AG09319 (cell line): ENCODE data around the gene PDE4D.

Source experiments
- DNase-seq: peaks from one replicate; pipeline ENCODE4 v3.0.0-alpha.2; 2010; ENCODE audit warnings: low read depth; ENCODE audit errors: extremely low read depth
- TF ChIP-seq, protein P1 (sequence below): IDR thresholded peaks from 2 replicates; pipeline ENCODE4 v1.5.1; 2011; ENCODE audit warnings: low read depth, mild to moderate bottlenecking, inconsistent platforms, low read length, moderate library complexity

PDE4D gene

GRCh38 chr5:59040024-59040803 is 853.3 kb downstream of the PDE4D start:
- DNase-seq = no peak

DNA sequence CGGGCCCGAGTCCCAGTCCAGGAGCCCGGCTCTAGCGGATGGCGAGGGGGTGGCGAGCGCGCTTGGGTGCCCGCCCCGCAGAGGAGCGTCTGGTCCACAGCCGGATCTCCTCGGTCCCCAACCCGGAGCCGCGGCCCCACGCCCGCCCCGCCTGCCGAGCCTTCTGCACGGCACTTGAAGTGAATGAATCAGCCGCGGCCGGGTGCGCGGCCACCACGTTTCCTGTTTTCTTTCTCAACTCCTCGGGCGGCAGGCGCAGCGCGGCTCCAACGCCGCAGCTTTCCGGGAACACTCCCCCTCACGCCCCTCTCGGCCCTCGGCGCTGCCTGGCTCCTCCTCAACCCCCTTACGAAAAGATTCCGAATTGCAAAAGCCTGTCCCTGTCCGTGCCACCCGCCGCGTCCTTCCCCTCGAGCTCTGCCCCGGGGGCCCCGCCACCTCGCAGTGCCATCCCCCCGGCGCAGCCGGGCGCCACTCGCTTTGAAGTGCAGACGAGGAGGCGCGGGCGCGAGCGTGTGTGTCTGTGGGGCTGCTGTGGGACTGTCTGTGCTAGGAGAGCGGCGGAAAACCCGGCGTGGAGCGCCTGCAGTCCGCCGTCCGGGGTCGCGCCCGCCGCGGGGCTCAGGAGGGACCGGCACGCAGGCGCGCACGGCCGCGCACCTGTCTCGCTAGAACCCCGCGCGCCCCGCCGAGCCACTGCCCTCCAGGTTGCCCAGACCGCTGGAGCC is 854.1 kb downstream of the PDE4D start:
- TF ChIP-seq, protein P1, sequence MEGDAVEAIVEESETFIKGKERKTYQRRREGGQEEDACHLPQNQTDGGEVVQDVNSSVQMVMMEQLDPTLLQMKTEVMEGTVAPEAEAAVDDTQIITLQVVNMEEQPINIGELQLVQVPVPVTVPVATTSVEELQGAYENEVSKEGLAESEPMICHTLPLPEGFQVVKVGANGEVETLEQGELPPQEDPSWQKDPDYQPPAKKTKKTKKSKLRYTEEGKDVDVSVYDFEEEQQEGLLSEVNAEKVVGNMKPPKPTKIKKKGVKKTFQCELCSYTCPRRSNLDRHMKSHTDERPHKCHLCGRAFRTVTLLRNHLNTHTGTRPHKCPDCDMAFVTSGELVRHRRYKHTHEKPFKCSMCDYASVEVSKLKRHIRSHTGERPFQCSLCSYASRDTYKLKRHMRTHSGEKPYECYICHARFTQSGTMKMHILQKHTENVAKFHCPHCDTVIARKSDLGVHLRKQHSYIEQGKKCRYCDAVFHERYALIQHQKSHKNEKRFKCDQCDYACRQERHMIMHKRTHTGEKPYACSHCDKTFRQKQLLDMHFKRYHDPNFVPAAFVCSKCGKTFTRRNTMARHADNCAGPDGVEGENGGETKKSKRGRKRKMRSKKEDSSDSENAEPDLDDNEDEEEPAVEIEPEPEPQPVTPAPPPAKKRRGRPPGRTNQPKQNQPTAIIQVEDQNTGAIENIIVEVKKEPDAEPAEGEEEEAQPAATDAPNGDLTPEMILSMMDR = no peak
- DNase-seq = no peak

More at GRCh38 chr5:59040024-59040803, 853.3 kb downstream of the PDE4D start:
- TF ChIP-seq, protein P1 = no peak

DNA sequence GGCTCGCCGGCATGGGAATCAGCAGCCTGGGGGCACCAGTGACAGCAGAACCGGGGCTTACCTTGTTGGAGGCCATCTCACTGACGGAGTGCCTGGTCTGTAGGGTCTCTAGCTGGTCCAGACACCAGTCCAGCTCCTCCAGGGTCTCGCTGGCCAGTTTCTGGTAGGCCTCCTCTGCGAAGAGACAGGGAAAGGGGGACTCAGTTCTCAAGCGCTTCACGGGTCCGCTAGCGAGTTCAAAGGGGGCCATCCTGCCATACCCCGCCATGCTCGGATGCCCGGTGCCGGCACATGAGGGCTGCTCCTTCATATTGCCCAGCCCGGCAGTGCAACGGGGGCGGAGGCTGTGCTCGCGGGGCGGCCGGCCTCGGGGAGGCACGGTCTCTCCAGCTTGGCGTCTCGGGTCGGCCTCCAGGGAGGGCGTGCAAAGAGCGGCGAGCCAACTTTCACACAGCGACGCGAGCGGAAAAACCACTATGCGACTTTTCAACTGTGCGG is 854.7 kb downstream of the PDE4D start:
- TF ChIP-seq, protein P1 = peak; percentile 7; the same call in 1 of the 2 replicates
- DNase-seq = no peak

- DNase-seq = no peak
Measured at GRCh38 chr5:59037941-59038797, 855.4 kb downstream of the PDE4D start.

GRCh38 chr5:59037453-59037852 is 856.1 kb downstream of the PDE4D start:
- no peak for DNase-seq
- TF ChIP-seq, protein P1 = no peak

More at GRCh38 chr5:59037941-59038797, 855.4 kb downstream of the PDE4D start:
- TF ChIP-seq, protein P1 = no peak; the same call in 1 of the 2 replicates

GRCh38 chr5:59037041-59037440 is 856.5 kb downstream of the PDE4D start:
- TF ChIP-seq, protein P1 = no peak
- DNase-seq = no peak
